BLaER1 treated with 17β-estradiol and CSF1 and Interleukin-3, amounts not matched to agents 10 nM and 100 nM (cell line): ENCODE results near the gene DGKI.

Source experiments
- H3K27ac ChIP-seq, 11 experiments: shearing (Covaris generic); formaldehyde crosslinking; 2 replicates each; pipeline ENCODE4 v1.8.1; 2022
- H3K27me3 ChIP-seq, 11 experiments: shearing (Covaris generic); formaldehyde crosslinking; 2 replicates each; pipeline ENCODE4 v1.8.1; 2022
- H3K36me3 ChIP-seq, 11 experiments: shearing (Covaris generic); formaldehyde crosslinking; 2 replicates each; pipeline ENCODE4 v1.8.1; 2022
- H3K4me1 ChIP-seq, 10 experiments: shearing (Covaris generic); formaldehyde crosslinking; 2 replicates each; pipeline ENCODE4 v1.8.1; 2022
- H3K4me2 ChIP-seq, 11 experiments: shearing (Covaris generic); formaldehyde crosslinking; 2 replicates each; pipeline ENCODE4 v1.8.1; 2022
- H3K4me3 ChIP-seq, 10 experiments: shearing (Covaris generic); formaldehyde crosslinking; 2 replicates each; pipeline ENCODE4 v1.8.1; 2022
- H3K9ac ChIP-seq, 11 experiments: shearing (Covaris generic); formaldehyde crosslinking; 2 replicates each; pipeline ENCODE4 v1.8.1; 2022
- H3K9me3 ChIP-seq, 11 experiments: shearing (Covaris generic); formaldehyde crosslinking; replicated peaks in 1 of 11; 2 replicates each; pipeline ENCODE4 v1.8.1; 2022
- H4K20me1 ChIP-seq, 11 experiments: shearing (Covaris generic); formaldehyde crosslinking; 2 replicates each; pipeline ENCODE4 v1.8.1; 2022
- Cebpa-rat ChIP-seq, 11 experiments: shearing (Covaris generic); IDR thresholded peaks; 2 replicates each; pipeline ENCODE4 v1.8.1; 2022

The DGKI gene

GRCh38 chr7:137771679-137772078 is 75.1 kb downstream of the DGKI start:
- Histone ChIP-seq H4K20me1 (no peaks in the 10 kb centered on the region), H3K9ac (no peak overlapping the region; a peak in 1 of 22 replicates), H3K27me3 (no peaks in the 10 kb centered on the region), H3K9me3 (0 out of 22 replicates have a peak, but pooled peaks cover 0 to 5% (median 0%) of the 10 kb centered on the region in 11 experiments), H3K36me3 (no peaks in the 10 kb centered on the region), H3K4me2 (peak overlapping the region in 2 of 11 experiments; percentile 46 to 49; a peak in 3 of 22 replicates), H3K4me1 (peaks cover 0 to 33% (median 2%) of the 10 kb centered on the region in 10 experiments; a peak in 8 of 20 replicates), H3K27ac (peak overlapping the region in 2 of 11 experiments; percentile 44 to 62; a peak in 3 of 22 replicates), H3K4me3 (no peak overlapping the region)
- no peak for TF ChIP-seq Cebpa-rat (IDR thresholded peaks at IDR 0.05)

DNA sequence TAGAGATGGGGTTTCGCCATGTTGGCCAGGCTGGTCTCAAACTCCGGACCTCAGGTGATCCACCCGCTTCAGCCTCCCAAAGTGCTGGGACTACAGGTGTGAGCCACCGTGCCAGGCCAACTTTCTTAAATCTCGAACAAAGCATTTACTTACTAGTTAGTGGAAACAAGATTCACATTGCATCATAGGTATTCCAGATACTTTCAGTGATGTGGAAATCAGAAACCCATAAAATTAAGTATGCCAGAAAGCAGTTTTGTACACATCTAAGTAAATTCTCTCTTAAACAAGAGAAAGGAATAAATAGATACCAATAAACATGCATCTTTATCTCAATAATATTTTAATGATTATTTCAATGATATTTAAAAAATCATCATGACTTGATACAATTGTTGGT is 75.5 kb downstream of the DGKI start:
- Histone ChIP-seq H3K9ac (no peak overlapping the region), H3K27ac (peak overlapping the region in 1 of 11 experiments; percentile 62; a peak in 1 of 22 replicates), H3K4me2 (no peak overlapping the region), H3K4me1 (peaks cover 0 to 33% (median 2%) of the 10 kb centered on the region in 10 experiments; a peak in 8 of 20 replicates), H3K4me3 (no peak overlapping the region), H3K36me3 (no peaks in the 10 kb centered on the region), H4K20me1 (no peaks in the 10 kb centered on the region), H3K27me3 (no peaks in the 10 kb centered on the region), H3K9me3 (0 out of 22 replicates have a peak, but pooled peaks cover 0 to 5% (median 0%) of the 10 kb centered on the region in 11 experiments)
- no peak for TF ChIP-seq Cebpa-rat (IDR thresholded peaks at IDR 0.05)

DNA sequence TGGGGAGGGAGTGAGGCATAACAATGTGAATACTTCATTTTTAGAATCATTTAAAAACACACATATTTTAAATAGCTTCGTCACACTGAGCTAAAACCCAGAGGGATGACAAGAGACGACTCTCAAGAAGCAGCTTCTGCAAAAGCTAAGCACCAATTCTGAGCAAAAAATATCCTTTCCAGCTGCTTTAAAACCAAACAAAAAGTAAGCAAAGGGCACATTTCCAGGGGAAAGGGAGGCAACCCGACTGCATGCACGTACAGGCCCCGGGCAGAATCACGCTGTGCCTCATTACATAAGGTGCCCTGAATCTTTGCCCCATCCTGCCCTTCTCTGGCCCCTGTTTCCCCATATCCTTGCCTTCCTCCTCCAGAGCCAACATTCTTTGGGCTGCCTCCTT is 78.4 kb downstream of the DGKI start:
- H4K20me1 ChIP-seq: no peaks in the 10 kb centered on the region
- H3K4me1 ChIP-seq: peaks cover 0 to 20% (median 2%) of the 10 kb centered on the region in 10 experiments; a peak in 8 of 20 replicates
- H3K4me3 ChIP-seq: no peak overlapping the region
- H3K36me3 ChIP-seq: no peaks in the 10 kb centered on the region
- H3K9ac ChIP-seq: no peak overlapping the region
- no peak overlapping the region for H3K27ac ChIP-seq
- TF ChIP-seq Cebpa-rat (IDR thresholded peaks at IDR 0.05): no peak
- H3K9me3 ChIP-seq: 0 out of 22 replicates have a peak, but pooled peaks cover 0 to 5% (median 0%) of the 10 kb centered on the region in 11 experiments
- no peaks in the 10 kb centered on the region for H3K27me3 ChIP-seq
- H3K4me2 ChIP-seq: peak overlapping the region in 2 of 11 experiments; percentile 2 to 23; a peak in 2 of 22 replicates

- peaks cover 0 to 24% (median 4%) of the 10 kb centered on the region in 11 experiments; a peak in 7 of 22 replicates for H3K9me3 ChIP-seq
- no peak for TF ChIP-seq Cebpa-rat (IDR thresholded peaks at IDR 0.05)
- no peak overlapping the region for H3K4me2 ChIP-seq
- H3K4me3 ChIP-seq: no peak overlapping the region
- no peaks in the 10 kb centered on the region for H3K27me3 ChIP-seq
- H3K36me3 ChIP-seq: no peaks in the 10 kb centered on the region
- no peak overlapping the region for H3K27ac ChIP-seq
- no peak overlapping the region for H3K9ac ChIP-seq
- H3K4me1 ChIP-seq: peaks cover 6 to 17% (median 9%) of the 10 kb centered on the region in 10 experiments
- H4K20me1 ChIP-seq: no peaks in the 10 kb centered on the region
Observed at GRCh38 chr7:137762334-137762733, 84.4 kb downstream of the DGKI start.

GRCh38 chr7:137760111-137760510 is 86.7 kb downstream of the DGKI start:
- Histone ChIP-seq H3K27ac (peak overlapping the region in 2 of 11 experiments; percentile 9 to 18; a peak in 2 of 22 replicates), H3K27me3 (no peaks in the 10 kb centered on the region), H3K4me3 (no peak overlapping the region), H4K20me1 (no peaks in the 10 kb centered on the region), H3K36me3 (no peaks in the 10 kb centered on the region), H3K4me2 (peak overlapping the region in 1 of 11 experiments; percentile 11; a peak in 1 of 22 replicates), H3K9me3 (peaks cover 0 to 24% (median 4%) of the 10 kb centered on the region in 11 experiments; a peak in 7 of 22 replicates), H3K4me1 (peaks cover 28 to 40% (median 31%) of the 10 kb centered on the region in 10 experiments), H3K9ac (no peak overlapping the region)
- no peak for TF ChIP-seq Cebpa-rat (IDR thresholded peaks at IDR 0.05)

GRCh38 chr7:137757146-137757925 is 89.4 kb downstream of the DGKI start:
- no peaks in the 10 kb centered on the region for H4K20me1 ChIP-seq
- H3K9ac ChIP-seq: peak overlapping the region in 4 of 11 experiments; percentile 71 to 78 (median 74); a peak in 8 of 22 replicates
- H3K27ac ChIP-seq: peak overlapping the region in 9 of 11 experiments; percentile 39 to 95 (median 88); a peak in 18 of 22 replicates
- H3K4me2 ChIP-seq: peak overlapping the region; percentile 81 to 96 (median 87)
- peaks cover 52 to 67% (median 59%) of the 10 kb centered on the region in 10 experiments for H3K4me1 ChIP-seq
- H3K9me3 ChIP-seq: peaks cover 0 to 23% (median 4%) of the 10 kb centered on the region in 11 experiments; a peak in 7 of 22 replicates
- H3K27me3 ChIP-seq: no peaks in the 10 kb centered on the region
- H3K36me3 ChIP-seq: no peaks in the 10 kb centered on the region
- H3K4me3 ChIP-seq: peak overlapping the region in 3 of 10 experiments; percentile 13 to 18 (median 17); a peak in 3 of 20 replicates
- TF ChIP-seq Cebpa-rat (IDR thresholded peaks at IDR 0.05): no peak

DNA sequence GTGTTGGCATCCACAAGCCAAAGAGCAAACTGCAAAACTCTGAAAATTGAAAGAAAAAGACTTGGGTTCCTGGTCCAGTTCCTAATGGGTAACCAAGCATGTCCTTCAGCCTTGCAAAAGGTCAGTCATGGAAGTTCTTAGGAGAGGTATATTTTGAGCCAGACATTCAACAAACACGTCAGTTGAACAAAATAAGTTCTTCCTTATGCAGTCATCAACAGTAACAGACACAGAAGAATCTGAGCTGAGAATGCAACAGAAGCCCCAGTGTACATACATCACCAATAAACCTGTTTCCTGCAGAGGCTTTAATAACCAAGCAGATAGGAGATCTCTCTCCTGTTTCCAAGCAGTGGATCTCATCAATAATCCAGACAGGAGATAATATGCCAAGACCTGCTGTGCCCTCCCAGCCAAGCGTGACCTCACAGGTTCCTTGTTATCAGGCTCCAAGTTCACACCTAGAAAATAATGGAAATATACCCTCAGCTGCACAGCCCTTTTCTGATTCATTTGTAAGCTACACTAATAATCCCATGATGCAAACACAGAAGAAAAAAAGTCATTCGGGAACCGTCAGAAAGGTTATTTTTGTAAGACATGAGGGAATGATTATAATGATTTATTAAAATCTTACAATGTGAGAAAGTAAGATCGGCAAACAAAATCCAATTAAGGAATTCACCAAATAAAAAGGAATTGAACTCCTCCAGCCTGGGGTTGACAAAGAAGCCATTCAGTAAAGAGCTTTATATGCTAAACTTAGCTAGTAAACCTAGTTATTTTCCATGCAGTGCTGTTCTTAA is 90.7 kb downstream of the DGKI start:
- peaks cover 0 to 13% (median 0%) of the 10 kb centered on the region in 11 experiments; a peak in 4 of 22 replicates for H3K9me3 ChIP-seq
- TF ChIP-seq Cebpa-rat (IDR thresholded peaks at IDR 0.05): no peak
- no peaks in the 10 kb centered on the region for H3K27me3 ChIP-seq
- H3K36me3 ChIP-seq: no peaks in the 10 kb centered on the region
- peak overlapping the region; percentile 81 to 96 (median 87) for H3K4me2 ChIP-seq
- no peaks in the 10 kb centered on the region for H4K20me1 ChIP-seq
- peak overlapping the region in 8 of 11 experiments; percentile 55 to 78 (median 71); a peak in 16 of 22 replicates for H3K9ac ChIP-seq
- peak overlapping the region in 4 of 10 experiments; percentile 5 to 35 (median 22); a peak in 6 of 20 replicates for H3K4me3 ChIP-seq
- H3K4me1 ChIP-seq: peaks cover 52 to 70% (median 59%) of the 10 kb centered on the region in 10 experiments
- peak overlapping the region in 9 of 11 experiments; percentile 39 to 95 (median 88); a peak in 18 of 22 replicates for H3K27ac ChIP-seq

DNA sequence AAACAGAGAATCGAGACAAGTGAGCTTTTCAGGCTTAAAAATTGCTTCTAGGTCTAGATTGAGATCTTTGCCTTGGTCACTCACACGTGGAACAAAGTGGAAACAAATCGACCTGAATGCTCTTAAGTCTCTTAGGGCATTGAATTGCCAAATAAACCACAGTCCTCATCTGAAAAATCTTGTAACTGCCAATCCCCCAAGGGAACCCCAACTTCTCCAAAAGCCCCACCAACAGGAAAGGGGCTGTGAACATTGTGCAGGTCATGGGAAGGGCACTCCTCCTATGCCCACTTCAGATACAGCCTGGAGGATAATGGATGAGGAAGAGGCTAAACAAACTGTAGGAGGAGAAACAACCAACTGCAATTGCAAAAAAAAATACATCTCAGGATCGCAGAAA is 91.3 kb downstream of the DGKI start:
- peak overlapping the region in 9 of 11 experiments; percentile 26 to 95 (median 88); a peak in 17 of 22 replicates for H3K27ac ChIP-seq
- peaks cover 52 to 70% (median 60%) of the 10 kb centered on the region in 10 experiments for H3K4me1 ChIP-seq

More for the DNA sequence above, 91.3 kb downstream of the DGKI start:
- Histone ChIP-seq H3K36me3 (no peaks in the 10 kb centered on the region), H4K20me1 (no peaks in the 10 kb centered on the region), H3K4me2 (peak overlapping the region; percentile 81 to 96 (median 87)), H3K4me3 (peak overlapping the region in 5 of 10 experiments; percentile 5 to 35 (median 20); a peak in 7 of 20 replicates), H3K9me3 (peaks cover 0 to 13% (median 0%) of the 10 kb centered on the region in 11 experiments; a peak in 4 of 22 replicates), H3K27me3 (no peaks in the 10 kb centered on the region), H3K9ac (peak overlapping the region in 8 of 11 experiments; percentile 55 to 78 (median 71); a peak in 16 of 22 replicates)
- TF ChIP-seq Cebpa-rat (IDR thresholded peaks at IDR 0.05): peak in 7 of 11 experiments; percentile 14 to 82 (median 60); a peak in 9 of 22 replicates
